ENCODE measurements around the gene ADGRD1.

Gene ADGRD1

DNA sequence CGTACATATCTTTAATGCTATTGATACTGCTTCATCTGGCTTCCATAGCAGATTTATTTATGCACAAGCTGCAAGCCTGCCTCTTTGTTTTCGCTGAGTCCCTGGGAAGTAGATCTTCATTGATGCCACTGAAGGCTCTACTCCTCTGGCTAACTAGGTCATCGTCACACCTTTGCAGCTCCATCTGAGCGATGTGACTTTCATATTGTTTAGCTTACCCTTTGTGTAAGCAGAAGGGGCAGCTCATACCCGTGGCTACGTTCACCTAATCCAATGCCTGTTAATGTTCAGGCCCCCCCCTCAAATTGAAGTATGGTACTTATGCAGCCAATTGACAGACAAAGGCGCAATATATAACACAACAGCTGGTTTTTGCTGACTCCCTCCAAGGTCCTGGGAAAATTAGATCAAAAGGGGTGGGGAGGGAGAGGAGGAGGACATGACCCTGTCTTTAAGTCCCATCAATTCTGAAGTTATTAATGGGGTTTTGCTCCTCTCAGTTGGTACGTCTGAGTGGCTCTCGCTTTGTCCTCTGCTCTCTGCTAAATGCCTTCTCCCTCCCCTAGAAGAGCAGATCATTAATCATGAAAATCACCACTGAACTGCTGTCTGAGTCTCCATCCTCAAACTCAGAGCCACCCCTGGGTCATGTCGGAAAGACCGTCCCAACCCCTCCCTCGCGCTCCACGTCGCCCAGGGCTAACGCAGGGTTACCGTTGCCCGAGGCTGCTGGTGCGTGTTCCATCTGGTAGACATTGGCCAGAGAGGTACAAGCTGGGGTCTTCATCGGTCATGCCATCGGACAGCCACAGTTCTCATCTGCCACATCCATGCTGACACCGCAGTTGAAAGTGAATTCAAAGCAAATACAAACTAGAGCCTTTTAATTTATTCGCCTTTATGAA, 128.8 kb downstream of the ADGRD1 start:
- Histone ChIP-seq H3K9me2 (ENCODE audit: low read depth, low read length) (no peaks in the 10 kb centered on the region), H4K20me1 (ENCODE audit: insufficient read depth, low read length) (no peaks in the 10 kb centered on the region), H3K27me3 (ENCODE audit: insufficient read depth, low read length) (0 out of 2 replicates have a peak, but pooled peaks cover under 1% of the 10 kb centered on the region), H3K4me1 (ENCODE audit: insufficient read depth, low read length, severe bottlenecking) (no peaks in the 10 kb centered on the region), H3K4me2 (ENCODE audit: low read length) (no peak overlapping the region), H3K36me3 (ENCODE audit: insufficient read depth, low read length) (no peaks in the 10 kb centered on the region), H3F3A (ENCODE audit: insufficient read depth, low read length) (no peaks in the 10 kb centered on the region), H3K79me2 (ENCODE audit: insufficient read depth, low read length) (no peaks in the 10 kb centered on the region), H3K27ac (ENCODE audit: low read depth, low read length, poor library complexity, severe bottlenecking) (no peak overlapping the region), H3K4me3 (ENCODE audit: low read depth, low read length, poor library complexity, severe bottlenecking) (no peak overlapping the region), H2AFZ (ENCODE audit: low read length) (no peak overlapping the region), H3K9me3 (ENCODE audit: low read length) (no peaks in the 10 kb centered on the region), H3K9ac (ENCODE audit: low read length) (no peak overlapping the region)
- TF ChIP-seq, protein P1, sequence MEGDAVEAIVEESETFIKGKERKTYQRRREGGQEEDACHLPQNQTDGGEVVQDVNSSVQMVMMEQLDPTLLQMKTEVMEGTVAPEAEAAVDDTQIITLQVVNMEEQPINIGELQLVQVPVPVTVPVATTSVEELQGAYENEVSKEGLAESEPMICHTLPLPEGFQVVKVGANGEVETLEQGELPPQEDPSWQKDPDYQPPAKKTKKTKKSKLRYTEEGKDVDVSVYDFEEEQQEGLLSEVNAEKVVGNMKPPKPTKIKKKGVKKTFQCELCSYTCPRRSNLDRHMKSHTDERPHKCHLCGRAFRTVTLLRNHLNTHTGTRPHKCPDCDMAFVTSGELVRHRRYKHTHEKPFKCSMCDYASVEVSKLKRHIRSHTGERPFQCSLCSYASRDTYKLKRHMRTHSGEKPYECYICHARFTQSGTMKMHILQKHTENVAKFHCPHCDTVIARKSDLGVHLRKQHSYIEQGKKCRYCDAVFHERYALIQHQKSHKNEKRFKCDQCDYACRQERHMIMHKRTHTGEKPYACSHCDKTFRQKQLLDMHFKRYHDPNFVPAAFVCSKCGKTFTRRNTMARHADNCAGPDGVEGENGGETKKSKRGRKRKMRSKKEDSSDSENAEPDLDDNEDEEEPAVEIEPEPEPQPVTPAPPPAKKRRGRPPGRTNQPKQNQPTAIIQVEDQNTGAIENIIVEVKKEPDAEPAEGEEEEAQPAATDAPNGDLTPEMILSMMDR (IDR thresholded peaks at IDR 0.05; ENCODE audit: low read length), result no peak
- TF ChIP-seq EZH2 (IDR thresholded peaks at IDR 0.05; ENCODE audit: borderline replicate concordance, low read length), result no peak

DNA sequence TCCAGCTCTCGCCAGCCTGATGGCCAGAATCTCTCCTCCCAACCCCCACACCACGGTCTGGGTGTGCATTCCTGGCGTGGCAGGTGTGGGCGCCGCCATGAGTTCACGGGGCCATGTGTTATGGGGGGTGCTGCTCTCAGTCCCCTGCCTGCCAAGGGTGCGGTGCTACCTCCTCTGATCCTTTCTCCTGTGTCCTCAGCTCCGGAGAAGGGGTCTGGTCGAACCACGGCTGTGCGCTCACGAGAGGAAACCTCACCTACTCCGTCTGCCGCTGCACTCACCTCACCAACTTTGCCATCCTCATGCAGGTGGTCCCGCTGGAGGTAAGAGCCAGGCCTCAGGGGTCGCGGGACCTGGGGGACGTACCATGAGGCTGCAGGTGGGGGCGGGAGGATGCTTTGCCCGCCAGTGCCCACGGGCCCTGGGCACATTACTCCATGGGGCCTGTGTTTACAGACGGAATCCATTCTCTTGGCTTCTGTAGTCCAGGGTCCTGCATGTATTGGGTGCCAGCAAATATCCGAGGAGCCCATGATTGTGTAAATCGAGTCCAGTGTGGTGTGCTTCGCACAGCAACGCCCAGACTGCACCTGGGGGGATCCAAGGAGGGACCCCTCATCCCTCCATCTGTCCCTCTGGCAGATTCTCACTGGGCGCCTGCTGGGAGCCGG, 130.8 kb downstream of the ADGRD1 start:
- TF ChIP-seq, protein P1 (IDR thresholded peaks at IDR 0.05; ENCODE audit: low read length), result no peak
- no peak for TF ChIP-seq EZH2 (IDR thresholded peaks at IDR 0.05; ENCODE audit: borderline replicate concordance, low read length)
- Histone ChIP-seq H4K20me1 (ENCODE audit: insufficient read depth, low read length) (no peaks in the 10 kb centered on the region), H3K4me2 (ENCODE audit: low read length) (no peak overlapping the region), H3K9me2 (ENCODE audit: low read depth, low read length) (no peaks in the 10 kb centered on the region), H3K27ac (ENCODE audit: low read depth, low read length, poor library complexity, severe bottlenecking) (no peak overlapping the region), H3F3A (ENCODE audit: insufficient read depth, low read length) (no peaks in the 10 kb centered on the region), H3K36me3 (ENCODE audit: insufficient read depth, low read length) (no peaks in the 10 kb centered on the region), H3K4me3 (ENCODE audit: low read depth, low read length, poor library complexity, severe bottlenecking) (no peak overlapping the region), H3K79me2 (ENCODE audit: insufficient read depth, low read length) (no peaks in the 10 kb centered on the region), H3K9ac (ENCODE audit: low read length) (no peak overlapping the region), H3K9me3 (ENCODE audit: low read length) (no peaks in the 10 kb centered on the region), H2AFZ (ENCODE audit: low read length) (no peak overlapping the region), H3K27me3 (ENCODE audit: insufficient read depth, low read length) (no peaks in the 10 kb centered on the region), H3K4me1 (ENCODE audit: insufficient read depth, low read length, severe bottlenecking) (no peaks in the 10 kb centered on the region)

DNA sequence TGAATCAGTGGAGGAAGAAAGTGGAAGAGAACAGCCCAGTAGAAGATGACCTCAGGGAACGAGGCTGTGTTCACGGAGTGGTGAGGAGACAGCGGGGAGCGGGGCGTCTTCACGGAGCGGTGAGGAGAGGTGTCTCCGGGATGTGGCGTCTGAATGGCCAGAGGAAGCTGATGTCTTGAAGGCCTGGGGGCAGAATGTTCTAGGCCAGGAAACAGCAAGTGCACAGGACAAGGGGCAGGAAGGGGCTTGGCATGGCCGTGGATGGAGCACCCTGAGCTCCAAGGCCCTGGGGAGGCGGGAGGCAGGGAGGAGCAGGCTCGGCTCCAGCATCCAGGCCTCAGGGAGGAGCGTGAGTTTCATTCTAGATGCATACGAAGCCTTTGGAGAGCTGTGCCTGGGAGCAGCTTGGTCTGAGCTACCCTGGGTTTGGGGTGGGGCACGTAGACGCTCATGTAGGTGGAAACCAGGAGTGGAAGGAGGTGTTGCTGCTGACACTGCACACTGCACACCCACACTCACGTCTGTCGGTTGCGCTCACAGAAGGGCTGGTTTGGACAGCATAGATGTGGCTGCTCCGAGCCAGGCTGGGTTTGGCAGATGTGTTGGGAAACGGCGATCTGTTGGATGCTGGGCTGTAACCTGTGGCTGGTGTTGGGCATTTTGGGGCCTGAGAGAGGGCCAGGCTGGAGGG, 131.6 kb downstream of the ADGRD1 start:
- H3K4me2 ChIP-seq (ENCODE audit: low read length), result no peak overlapping the region
- no peaks in the 10 kb centered on the region for H3K36me3 ChIP-seq (ENCODE audit: insufficient read depth, low read length)
- H3K79me2 ChIP-seq (ENCODE audit: insufficient read depth, low read length), result no peaks in the 10 kb centered on the region
- no peaks in the 10 kb centered on the region for H4K20me1 ChIP-seq (ENCODE audit: insufficient read depth, low read length)
- TF ChIP-seq EZH2 (IDR thresholded peaks at IDR 0.05; ENCODE audit: borderline replicate concordance, low read length), result no peak
- TF ChIP-seq, protein P1 (IDR thresholded peaks at IDR 0.05; ENCODE audit: low read length), result no peak
- no peak overlapping the region for H3K9ac ChIP-seq (ENCODE audit: low read length)
- H3K4me1 ChIP-seq (ENCODE audit: insufficient read depth, low read length, severe bottlenecking), result no peaks in the 10 kb centered on the region
- no peak overlapping the region for H2AFZ ChIP-seq (ENCODE audit: low read length)
- no peak overlapping the region for H3K27ac ChIP-seq (ENCODE audit: low read depth, low read length, poor library complexity, severe bottlenecking)
- H3K9me3 ChIP-seq (ENCODE audit: low read length), result no peaks in the 10 kb centered on the region
- H3K9me2 ChIP-seq (ENCODE audit: low read depth, low read length), result no peaks in the 10 kb centered on the region
- no peak overlapping the region for H3K4me3 ChIP-seq (ENCODE audit: low read depth, low read length, poor library complexity, severe bottlenecking)
- no peaks in the 10 kb centered on the region for H3F3A ChIP-seq (ENCODE audit: insufficient read depth, low read length)
- no peaks in the 10 kb centered on the region for H3K27me3 ChIP-seq (ENCODE audit: insufficient read depth, low read length)

Data from OCI-LY1 (cell line).